DOHH2 (cell line): ENCODE data around the gene RHBDD3.

Experiments used
- CTCF ChIP-seq: fragments of 200-600 bp; sonication (generic); IDR thresholded peaks from one replicate; pipeline ENCODE4 v1.5.1; 2014; ENCODE audit warnings: antibody characterized with exemption, mild to moderate bottlenecking, low read depth, low read length; ENCODE audit not compliant: poor library complexity, severe bottlenecking
- EZH2phosphoT487 ChIP-seq: fragments of 200-600 bp; sonication (generic); IDR thresholded peaks from 2 replicates; pipeline ENCODE4 v1.6.1; 2017; ENCODE audit warnings: borderline replicate concordance, mild to moderate bottlenecking, antibody characterized with exemption, low read length, moderate library complexity, mixed read lengths

GRCh38 chr22:29290061-29290460 lies 22.3 kb upstream of the RHBDD3 start:
- TF ChIP-seq CTCF = no peak
- TF ChIP-seq EZH2phosphoT487 = no peak
